Measurements from ENCODE around the gene SERTAD1.
"Not testable (repeated sequence)": the region's sequence is repeated elsewhere in the genome, so short reads cannot be mapped to it uniquely, and the experiment has no call there.

The SERTAD1 gene

DNA sequence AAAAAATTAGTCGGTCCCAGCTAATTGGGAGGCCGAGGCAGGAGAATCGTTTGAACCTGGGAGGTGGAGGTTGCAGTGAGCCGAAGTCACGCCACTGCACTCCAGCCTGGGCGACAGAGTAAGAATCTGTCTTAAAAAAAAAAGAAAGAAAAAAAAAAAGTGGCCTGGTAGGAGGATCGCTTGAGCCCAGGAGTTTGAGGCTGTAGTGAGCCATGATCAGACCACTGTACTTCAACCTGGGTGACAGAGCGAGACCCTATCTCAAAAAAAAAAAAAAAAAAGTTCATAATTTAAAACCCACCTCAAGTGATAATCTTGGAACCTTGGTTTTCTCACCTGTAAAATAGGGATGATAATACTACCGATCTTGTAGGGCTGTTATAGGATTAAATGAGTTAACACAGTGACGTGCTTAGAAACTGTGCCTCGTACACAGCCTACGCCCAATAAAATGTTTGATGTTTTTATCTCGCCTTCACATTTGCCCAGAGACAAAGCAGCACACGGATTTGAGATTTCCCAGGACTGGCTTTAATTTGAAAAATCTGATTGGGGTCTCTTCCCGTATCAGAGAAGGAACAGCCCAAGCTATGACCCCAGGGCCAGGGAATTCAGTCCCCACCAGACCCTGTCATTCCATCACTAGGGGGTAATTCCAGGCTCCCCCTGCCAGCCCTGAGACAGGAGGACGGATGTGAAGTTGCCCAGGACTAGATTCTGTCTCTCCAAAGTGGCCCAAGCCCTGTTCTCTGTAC, 3.6 kb downstream of the SERTAD1 start:
- no peak for DNase-seq

DNA sequence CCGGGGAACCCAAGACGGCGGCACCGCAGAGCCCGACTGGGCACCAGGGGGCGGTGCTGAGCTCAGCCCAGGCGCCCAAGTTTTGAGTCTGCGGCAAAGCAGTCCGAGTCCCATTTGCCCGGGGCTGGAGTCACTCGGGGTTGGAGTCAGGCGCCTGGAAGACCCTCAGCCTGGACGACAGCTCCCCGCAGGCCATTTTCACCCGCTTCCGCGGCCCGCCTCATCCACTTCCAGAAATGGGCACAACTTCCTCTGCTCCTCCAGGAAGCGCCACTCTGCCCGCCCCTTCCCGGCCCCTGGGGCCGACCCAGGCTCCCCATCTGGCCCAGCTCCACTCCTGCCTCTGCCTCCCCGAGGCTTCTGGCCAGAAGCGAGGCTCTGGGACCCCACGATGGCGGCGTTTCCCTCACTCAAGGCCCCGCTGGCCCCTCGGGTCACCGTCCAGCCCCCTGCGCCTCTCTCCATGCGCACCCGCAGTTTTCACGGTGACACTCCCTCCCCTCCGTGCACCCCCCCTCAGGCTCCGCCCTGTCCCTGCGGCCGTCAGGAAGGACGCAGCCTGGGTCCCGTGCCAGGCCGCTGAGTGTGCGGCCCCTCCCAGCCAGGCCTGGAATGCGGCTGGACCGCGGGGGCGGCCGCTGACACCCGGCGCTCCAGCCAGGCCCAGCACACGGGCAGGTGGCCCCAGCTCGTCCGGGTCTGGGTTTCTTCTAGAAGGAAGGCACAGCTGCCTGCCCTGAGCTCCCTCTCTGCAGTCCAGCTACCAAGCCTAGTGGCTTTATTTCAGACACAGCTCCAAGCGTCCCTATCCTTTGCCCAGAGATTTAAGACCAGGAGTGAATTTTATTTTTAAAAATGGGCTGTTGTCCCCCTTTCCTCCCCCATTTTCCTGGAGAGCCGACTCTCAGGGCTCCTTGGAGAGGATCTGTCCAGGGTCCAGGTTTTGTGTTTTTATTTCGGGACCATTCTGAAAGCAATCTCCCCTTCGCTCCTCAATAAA, 4.7 kb downstream of the SERTAD1 start:
- peak; percentile 77 to 81 for DNase-seq

DNA sequence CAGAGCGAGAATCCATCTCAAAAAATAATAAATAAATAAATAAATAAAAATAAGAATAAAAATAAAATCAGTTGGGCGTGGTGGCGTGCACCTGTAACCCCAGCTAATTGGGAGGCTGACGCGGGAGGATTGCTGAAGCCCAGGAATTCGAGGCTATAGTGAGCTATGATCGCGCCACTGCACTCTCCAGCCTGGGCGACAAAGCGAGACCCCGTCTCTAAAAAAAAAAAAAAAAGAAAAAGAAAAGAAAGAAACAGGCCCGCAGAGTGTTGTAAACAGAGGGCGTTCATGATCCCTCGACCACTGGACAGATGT, 5.4 kb downstream of the SERTAD1 start:
- no peak for DNase-seq

GRCh38 chr19:40419780-40420179, 6.0 kb downstream of the SERTAD1 start:
- DNase-seq: no peak

DNA sequence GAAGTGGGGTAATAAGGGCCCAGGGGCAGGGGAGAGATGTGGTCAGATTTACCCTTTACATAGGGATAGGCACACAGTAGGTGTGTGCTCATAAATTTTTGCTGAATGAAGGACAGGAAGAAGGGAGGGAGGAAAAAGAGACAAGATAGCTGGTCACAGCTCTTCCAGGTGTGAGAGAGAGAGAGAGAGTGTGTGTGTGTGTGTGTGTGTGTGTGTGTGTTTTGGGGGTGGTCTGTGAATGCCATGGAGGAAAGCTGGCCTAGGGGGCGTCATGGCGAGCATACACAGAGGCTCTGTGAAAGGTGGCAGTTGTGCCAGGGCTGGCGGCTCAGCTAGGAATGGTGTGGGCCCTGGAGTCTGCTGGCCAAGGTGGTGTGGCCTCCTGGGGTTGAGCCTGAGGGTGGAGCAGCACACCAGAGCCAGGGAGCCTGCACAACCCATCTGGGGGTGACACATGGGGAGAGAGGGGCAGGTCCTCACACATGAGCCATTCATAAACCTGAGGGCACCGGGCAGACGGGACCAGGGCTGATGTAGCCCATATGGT, 6.7 kb downstream of the SERTAD1 start:
- DNase-seq: no peak

DNA sequence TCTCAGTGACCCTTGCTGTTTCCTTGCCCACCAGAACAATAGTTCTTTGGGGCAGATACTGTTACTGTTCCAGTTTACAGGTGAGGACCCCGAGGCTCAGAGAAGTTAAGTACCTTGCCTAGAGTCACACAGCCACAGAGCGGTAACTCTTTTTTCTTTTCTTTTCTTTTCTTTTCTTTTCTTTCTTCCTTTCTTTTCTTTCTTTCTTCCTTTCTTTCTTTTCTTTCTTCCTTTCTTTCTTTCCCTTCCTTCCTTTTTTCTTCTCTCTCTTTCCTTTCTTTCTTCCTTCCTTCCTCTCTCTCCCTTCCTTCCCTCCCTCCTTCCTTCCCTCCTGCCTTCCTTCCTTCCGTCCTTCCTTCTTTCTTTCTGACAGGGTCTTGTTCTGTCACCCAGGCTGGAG, 7.8 kb downstream of the SERTAD1 start:
- DNase-seq: no peak

DNA sequence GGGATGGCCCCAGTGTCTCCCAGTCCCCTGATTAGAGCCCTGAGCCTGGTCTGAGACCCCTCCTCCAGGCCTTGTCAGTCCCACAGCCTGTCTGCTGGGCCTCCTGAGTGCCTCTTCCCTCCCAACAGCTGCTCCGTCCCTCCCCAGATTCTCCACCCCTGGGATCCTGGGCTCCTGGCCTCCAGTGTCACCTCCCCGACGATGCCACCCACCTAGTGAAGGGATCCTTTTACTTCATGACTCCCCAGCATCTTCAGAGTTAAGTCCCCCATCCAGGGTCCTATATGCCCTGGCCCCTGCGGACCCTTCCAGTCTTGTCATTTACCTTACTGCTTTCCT, 8.2 kb downstream of the SERTAD1 start:
- DNase-seq: no peak

DNA sequence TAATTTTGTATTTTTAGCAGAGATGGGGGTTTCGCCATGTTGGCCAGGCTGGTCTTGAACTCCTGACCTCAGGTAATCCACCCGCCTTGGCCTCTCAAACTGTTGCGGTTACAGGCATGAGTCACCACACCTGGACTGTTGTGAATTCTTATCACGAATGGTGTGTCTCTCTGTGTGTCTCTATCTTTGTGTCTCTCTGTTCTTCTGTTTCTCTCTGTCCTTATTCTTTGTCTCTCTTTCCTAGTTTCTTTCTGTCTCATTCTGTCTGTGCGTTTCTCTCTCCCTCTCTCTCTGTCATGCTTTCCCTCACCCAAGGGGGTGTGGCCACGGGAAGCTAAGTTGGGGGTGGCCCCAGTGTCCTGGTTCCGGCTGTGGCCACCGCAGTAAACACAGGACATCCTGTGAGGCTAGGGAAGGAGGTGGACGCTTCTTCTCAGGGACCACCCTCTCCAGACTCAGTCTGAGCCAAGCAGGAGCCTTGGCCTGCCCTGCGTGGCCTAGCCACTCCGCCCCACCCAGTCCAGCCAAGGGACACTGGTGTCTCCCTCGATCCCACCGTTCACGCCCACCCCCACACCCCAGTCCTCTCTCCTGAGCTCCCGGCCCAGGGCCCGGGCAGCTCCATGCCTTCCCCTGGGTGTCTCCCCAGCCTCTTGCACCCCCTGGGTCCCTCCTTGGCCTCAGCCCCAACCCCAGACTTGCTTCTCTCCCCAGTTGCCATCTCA, 8.7 kb downstream of the SERTAD1 start:
- no peak for DNase-seq

DNA sequence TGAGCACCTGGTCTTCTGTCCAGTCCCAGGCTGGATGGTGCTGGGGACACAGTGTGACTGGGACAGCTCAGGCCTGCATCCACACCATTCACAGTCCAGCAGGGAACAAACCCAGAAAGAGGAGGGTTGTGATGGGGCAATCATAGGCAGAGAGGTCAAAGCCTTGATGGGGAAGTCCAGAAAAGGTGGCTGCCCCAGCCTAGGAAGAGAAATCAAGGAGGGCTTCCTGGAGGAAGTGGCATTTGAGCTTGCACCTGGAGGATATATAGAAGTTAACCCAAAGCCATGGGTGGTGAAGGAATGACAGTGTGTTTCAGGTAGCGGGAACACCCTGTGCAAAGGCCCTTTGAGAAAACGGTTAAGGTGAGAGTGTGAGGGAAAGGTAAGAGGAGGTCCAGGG, 10.0 kb downstream of the SERTAD1 start:
- DNase-seq: no peak

GRCh38 chr19:40414542-40415535, 11.0 kb downstream of the SERTAD1 start:
- no peak for DNase-seq

DNA sequence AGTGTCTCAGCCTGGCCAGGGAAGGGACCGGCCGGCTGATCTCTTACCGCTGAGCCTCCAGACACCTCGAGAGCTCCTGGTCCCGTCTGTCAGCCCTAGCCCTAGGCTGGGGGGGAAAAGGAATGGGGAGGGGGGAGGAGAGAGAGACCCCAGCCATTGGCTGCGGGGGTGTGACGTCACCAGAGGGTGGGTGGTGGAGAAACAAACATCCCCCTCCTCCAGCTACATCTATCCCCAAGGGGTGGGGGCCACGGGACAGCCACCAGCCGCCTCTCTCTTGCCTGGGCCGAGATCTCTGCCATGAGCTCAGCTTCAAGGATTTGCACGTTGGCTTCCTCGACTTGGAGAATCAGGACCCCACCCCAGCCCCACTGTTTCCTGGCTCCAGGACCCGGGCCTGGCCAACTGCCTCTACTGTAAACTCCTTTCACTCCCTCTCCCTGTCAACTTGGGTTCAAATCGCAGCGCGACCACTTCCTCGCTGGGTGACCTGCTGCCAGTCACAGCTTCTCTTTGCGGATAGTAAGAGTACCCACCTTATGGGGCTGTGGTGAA, 12.4 kb downstream of the SERTAD1 start, which contains the start of gene PRX:
PRX (minus strand) TSS at position 88 of the 555 bp plus-strand sequence. CDS start 5,446 bp downstream, outside the sequence.
- DNase-seq: no peak

DNA sequence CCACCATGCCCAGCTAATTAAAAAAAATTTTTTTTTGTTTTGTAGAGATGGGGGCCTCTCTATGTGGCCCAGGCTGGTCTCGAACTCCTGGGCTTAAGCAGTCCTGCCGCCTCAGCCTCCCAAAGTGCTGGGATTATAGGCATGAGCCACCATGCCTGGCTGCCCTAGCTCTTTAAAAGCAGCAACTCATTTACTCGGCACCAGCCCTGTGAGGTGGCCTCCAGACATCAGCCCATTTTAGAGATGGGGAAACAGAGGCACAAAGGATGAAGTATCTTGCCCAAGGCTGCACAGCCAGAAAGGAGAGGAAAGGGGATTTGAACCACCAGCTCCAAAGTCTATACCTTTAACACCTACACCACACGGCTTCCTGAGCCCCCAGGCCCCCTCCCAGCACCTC, 12.9 kb downstream of the SERTAD1 start:
- no peak for DNase-seq

DNA sequence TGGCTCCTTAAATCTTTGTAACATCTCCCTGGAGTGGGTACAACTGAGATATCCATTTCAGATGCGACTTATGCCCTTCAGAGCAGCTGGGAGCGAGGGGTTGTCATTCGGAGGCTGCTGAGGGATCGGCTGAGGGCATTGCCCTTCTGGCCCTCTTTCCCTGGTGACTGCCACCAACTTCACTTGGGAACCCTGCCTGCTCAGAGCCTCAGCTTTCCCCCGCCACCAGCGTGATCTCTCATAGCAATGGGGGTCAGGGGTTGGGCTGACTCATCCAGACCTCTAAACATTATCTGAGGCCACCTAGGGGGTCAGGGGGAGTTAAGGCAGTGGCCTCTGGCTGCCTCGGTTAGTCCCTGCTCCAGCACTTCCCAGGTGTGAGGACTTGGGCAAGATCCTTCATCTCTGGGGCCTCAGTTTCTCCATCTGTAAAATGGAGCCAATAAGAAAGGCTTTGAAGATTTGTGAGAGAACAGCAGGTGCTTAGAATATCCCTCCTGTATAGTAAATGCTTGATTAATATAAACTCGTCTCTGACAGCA, 13.8 kb downstream of the SERTAD1 start:
- DNase-seq: no peak

GRCh38 chr19:40411125-40411842, 14.5 kb downstream of the SERTAD1 start:
- DNase-seq: no peak

DNA sequence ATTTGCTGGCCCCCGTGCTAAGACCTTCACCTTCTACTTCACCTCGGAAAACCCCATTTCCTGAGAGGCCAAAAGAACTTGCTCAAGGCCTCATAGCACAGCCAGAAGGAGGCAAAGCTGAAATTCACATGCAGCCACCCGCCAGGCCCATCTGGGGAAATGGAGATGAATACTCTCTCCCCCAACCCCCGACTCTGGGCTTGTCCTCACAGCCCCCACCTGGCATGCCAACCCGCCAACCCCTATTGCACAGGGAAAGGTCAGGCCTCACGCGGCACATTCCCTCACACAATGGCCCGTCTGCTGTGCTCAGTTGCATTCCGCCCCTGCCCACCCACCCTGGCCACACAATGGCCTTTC, 15.8 kb downstream of the SERTAD1 start:
- DNase-seq: no peak

DNA sequence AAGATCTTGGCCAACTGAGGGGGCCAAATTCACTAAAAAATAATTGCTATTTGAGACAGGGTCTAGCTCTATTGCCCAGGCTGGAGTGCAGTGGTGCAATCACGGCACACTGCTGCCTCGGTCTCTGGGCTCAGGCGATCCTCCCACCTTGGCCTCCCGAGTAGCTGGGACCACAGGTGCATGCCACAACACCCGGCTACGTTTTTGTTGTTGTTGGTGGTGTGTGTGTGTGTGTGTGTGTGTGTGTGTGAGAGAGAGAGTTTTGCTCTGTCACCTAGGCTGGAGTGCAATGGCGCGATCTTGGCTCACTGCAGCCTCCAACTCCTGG, 17.2 kb downstream of the SERTAD1 start:
- not testable (repeated sequence) for DNase-seq

DNA sequence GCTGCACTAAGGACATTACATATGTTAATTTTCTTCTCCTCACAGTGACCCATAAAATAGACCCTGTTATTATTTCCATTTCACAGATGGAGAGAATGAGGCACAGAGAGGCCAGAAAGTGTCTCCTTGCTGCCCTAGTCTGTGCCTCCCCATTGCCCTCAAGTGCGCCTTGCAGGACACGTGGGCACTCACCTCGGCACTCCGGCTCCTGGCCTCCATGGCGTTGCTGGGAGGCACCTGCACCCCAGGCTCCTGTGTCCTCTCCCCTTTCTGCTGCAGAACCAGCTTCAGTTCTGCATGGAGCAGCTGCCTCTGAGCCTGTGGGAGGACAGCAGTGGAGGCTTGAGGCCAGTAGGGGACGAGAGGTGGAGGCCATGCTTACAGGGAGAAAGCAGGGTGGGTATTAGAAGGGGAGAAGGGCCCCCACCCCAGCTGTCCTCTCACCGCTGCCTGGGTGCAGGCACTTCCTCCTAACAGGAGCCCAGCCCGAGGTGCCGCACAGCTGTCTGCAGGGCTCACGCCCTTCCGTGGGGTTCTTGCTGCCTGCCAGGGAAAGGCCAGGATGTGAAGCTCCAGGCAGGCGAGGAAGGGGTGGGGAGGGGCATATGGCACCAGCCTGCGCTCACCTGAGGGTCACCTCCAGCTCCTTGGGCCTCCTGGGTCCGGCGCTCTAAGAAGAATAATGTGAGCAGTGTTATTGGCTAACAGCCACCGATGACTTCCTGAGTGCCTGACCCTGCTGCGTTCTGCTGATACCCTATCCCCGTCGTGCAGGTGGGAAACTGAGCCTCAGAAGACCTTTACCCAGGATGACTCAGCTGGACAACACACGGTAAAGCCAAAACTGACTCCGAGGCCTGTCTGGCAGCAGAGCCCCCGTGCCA, 17.8 kb downstream of the SERTAD1 start:
- DNase-seq: no peak

DNA sequence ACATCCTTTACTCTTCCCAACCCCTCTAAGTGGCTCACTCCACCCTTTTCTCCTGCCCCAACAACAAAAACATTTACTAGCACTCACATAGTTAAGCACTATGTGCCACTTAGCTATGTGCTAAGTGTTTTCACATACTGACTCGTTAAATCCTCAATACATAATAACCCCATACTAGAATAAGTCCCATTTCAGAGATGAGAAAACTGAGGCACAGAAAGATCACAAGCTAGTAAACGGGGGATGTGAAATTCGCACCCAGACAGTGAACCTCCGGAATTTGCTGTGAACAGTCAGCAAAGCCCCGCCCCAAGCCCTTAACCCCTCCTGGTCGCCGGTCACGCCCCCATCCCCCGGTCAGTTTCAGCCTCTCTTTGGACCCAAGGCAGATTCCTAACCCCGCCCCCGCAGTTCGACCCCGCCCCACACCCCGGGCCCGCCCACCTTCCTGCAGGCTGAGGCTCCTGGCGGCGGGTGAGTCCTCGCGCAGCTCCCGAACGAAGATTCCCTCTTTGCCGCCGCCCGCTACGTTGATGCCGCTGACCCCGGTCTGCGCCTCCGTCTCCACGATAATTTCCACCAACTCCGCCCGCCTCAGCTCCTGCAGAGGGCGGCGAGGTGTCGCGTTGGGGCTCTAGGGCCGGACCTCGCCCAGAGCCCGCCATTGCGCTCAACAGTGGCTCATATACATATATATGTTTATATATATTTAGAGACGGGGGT, 22.4 kb downstream of the SERTAD1 start:
- peak; percentile 76 to 88 for DNase-seq

DNA sequence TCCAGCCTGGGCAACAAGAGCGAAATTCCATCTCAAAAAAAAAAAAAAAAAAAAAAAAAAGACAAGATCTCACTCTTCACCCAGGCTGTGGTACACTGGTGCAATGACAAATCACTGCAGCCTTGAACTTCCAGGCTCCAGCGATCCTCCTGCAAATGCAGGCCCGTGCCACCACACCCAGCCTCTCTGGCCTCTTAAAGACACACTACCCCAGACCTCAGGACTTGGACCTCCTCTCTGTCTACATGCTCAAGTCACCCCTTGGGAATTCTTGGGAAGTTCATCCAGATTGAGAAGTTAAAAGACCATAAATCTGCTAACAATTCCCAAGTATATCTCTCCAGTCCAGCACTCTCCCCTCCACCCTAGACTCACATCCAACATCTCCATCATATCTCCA, 25.2 kb downstream of the SERTAD1 start:
- DNase-seq: no peak

All from stimulated activated CD4-positive, alpha-beta T cell treated with anti-CD3 and anti-CD28 coated beads, Interleukin-2, amount 100 ng/mL, for 24 hours (primary cell).